GM18870 (cell line): Measurements from ENCODE around the gene PTGR3.

ENCODE experiments used
- ATAC-seq: cut with Tn5 transposase; IDR thresholded peaks from one replicate; pipeline ENCODE4 v1.9.1; 2021; ENCODE audit warnings: moderate library complexity; ENCODE audit not compliant: unreplicated experiment

PTGR3 gene

DNA sequence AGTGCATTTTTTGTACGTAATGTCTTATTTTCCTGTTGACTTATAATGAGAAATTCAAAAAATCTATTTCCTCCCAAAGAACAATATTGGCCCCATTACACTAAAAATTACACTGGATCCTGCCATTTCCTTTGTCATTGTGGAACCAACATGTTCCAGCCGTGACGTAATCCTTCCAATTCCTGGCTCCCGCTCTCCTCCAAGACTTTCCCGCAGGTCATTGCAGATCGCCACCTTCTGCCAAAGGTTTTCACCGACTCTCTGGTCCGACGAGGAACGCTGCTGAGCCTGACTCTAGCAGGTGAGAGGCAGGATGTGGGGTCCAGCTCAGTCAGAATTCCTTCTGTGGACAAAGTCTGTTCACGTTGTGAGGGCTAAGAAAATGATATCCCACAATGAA, 38.0 kb downstream of the PTGR3 start:
- ATAC-seq = no peak

DNA sequence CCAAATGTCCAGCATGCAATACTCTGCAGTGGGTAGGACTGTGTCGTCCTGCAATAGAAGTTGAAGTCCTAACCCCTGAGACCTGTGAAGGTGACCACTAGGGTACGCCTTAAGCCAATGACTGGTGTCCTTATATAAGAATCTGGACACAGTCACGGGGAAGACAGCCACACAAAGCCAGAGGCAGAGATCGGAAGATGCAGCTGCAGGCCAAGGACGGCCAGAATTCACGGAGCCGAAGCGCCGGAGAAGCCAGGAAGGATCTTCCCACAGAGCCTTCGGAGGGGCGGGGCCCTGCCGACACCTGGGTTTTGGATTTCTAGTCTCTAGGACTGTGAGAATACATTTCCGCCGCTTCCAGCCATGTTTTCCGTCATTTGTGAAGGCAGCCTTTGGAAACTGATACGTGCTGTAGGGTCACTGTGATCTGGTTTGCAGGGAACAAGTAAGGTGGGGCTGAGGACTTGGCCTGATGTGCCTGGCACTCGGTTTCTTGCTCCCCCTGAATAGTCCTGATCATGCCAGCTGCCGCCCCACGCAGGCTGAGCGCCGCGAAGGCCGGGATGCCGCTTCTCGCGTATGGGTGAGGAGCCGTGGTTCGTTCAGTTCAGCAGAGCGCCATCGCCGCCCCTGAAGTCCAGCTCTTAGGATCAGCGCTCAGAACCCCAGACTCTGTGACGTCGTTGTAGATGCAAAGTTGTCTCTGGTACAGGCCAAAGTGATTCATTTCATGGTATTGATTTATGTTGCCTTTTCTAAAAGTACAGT, 38.7 kb downstream of the PTGR3 start:
- no peak for ATAC-seq

DNA sequence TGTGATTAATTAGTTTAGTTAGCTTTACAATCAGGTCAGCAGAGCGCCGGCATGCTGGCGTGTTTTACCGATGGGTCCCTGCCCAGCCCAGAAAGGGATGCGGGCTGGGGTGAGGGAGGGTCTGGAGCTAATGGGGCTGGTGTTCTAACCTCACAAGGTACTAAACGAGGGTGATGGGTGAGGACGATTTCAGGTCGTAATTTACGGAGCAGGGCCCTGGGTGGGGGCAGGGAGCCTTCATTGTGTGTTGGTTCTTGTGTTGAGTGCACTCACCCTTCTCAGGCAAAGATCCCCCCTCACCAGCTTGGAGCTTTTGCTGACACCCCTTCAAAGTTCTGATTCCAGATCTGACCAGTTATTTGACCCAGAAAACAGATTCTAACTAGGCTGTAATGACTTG, 39.5 kb downstream of the PTGR3 start:
- ATAC-seq = no peak

DNA sequence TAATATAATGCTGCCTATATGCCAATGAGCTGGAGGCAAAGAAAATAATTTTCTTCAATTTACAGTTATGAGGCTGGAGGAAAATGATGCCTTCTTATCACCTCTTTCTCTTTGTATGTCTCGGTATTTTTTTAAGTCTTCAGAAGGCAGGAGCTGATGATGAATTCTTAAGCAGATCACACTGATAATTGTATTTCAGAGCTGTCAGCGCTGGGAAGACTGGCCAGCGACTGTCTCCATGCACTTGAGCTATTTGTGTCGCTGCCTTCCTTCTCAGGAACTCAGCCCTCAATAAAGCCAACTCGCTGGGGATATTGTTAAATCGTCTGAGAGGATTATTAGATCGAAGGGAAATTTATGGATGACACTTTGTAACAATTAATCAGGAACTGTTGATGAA, 40.3 kb downstream of the PTGR3 start:
- no peak for ATAC-seq

DNA sequence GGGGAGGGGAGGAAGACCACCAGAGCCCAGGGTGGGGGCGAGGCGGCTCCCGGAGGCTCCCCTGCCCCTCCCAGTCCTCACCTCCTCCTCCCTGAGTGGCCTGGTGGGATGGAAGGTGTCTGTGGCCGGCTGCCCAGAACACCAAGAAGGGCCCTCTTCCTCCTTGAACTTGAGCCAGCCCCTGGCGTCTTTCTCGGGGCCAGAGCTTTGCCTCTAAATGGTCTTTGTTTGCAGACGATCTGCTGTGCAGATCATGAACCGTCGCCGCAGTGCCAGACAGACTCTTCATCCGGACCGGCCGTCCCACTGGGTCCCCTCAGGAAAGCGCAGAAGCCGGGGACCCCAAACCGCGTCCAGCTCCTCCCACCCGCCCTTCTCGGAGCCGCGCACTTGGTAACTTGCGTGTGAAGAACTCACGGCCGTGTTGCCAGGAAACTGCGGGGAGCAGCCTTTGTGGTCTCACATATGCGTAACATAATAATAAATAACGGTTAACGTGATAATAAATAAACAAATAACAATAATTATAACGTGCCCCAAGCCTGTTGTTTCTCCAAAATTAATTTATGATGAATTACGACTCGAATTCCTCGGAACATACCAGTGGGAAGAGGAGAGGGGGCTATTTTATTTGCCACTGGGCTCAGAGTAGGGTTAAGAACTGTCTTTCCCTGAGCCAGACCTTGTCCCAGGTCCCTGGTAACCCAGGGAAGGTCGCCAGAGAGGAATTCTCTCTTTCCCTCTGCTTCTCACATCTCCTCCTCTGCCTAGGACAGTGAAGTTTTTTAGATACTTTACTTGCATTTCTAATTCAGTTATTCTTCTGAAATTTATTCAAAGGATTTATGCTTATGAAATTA, 41.0 kb downstream of the PTGR3 start:
- ATAC-seq = no peak

DNA sequence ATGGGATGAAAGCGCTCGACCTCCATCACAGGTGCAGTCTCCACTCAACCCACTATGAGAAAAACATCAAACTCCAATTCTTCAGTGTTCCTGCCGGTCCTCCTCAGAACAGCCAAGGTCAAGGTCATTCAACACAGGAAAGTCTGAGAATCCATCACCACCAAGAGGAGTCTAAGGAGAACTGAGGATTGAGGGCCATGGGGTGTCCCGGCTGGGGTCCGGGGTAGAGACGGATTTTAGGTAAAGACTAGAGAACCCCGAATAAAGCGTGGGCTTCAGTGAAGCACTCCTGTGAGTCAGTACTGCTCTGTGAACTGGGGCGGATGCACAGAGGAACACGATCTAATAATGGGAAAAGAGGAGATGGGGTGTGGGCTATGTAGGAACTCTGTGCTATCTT, 41.8 kb downstream of the PTGR3 start:
- ATAC-seq = no peak

DNA sequence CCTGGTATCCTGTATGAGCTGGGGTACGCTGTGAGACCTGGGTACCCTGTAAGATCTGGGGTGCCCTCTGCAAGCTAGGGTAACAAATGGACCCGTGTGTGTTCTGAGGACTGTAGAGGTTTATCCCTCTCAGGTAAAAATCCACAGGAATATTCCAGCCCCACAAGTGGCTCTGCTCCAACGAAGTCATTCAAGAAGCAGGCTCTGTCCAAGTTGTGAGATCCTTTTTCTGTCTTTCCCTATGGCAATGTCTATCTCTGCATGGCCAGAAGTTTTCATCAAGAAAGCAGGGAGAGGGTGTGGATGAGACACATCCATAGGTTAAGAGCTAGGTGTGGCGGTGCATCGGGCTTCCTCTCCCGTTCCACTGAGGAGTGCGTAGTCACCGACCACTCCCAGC, 43.0 kb downstream of the PTGR3 start:
- ATAC-seq = no peak

DNA sequence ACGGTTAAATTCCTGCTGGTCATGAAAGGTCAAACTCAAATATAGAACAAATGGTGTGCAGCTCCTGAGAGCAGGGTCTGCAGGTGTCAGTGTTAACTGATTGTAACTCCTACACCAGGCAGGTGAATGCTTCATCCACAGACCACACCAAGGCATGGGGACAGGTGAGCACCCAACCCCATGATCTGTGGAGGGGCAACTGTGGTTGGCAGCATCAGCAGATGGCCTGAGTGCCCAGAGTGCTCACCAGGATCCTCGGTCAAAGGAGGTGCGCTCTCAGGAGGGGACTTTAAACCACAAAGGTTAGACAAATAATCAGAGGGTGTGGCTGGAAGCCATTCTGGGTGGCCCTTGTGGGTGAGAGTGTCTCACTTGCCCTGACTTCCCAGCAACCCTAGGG, 44.5 kb downstream of the PTGR3 start:
- ATAC-seq = no peak

DNA sequence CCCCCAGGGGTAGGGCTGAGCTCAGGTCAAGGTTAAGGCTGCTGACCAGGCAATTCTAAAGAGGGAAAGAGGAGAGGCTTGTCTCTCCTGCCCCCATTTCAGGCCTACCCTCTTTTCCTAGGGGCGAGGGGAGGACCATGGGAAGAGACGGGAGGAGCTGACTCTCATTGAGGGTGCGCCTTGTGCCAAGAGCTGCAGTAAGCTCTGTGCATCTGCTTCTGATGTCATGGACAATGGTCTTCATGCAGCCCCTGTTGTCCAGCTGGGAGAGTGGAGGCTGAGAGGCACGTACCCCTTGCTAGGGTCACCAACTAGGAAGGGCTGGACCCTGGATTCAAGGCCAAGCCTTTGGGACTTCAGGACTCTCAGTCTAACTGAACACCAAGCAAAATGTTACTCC, 45.2 kb downstream of the PTGR3 start:
- no peak for ATAC-seq

DNA sequence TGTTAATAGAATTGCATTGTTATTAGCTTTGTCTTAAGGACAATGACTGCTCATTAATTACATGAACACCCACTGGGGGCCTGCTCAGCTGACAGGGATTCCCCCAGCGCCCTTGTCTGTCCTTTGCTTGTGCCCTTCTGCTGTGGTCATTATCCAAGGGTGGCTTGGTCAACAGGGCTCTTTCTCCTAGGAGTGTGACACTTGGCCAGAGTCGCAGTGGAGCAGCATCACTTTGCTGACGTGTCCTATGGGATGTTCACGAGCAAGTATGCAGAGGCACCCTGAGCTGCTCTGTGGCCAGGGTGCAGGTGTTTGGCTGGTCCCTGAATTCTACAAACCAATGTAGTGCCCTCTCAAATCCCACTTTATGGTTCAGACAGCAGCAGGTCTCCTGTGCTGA, 46.0 kb downstream of the PTGR3 start:
- no peak for ATAC-seq

DNA sequence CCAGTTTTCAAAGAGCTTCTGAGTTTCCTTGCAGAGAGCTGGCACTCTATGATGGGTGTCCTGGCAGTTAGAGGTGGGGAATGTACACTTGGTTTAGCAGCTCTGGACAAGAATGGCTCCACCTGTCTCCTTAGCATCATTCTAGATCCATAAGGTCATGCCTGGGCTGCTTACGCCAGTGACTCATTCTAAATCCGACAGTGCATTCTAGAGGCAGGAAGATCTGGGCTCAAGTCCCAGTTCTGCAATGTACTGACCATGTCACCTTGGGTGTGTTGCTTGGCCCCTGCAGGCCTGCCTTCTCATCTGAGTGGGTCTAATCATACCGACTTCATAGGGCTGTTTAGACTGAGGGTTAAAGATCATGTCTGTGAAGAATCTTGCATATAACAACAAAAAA, 46.5 kb downstream of the PTGR3 start:
- ATAC-seq = no peak

DNA sequence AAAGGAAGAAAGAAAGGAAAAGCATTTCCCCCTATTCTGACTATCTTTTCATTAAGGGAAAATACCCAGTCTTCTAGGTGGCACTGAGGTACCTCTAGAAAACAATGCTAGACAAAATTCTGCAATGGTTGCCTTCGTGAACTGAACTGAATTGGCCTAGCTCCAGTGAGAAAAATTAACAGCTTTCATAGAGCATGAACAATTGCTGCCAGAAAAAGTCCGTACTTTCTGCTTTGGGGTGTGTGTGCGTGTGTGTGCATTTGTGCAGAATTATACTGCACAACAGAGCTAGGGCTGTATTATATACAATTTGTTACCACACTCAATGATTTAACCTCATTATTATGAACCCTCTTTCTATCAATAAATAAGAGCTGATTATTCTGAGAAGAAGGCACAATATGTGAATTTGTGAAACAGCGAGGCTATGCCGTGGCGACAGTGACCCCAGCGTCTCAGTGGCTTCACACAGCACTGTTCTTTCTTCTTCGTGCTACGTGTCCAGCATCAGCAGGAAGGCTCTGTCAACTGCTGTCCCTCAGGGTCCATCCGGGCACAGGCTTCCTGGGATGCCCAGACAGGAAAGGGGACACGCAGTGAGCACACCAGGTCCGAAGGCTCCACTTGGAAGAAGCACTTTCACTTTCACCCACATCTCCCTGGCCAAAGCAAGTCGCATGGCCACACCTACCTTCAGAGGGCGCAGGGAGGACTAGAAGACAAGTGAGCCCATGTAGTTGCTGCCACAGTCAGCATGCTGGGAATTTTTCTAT, 47.5 kb downstream of the PTGR3 start:
- no peak for ATAC-seq

DNA sequence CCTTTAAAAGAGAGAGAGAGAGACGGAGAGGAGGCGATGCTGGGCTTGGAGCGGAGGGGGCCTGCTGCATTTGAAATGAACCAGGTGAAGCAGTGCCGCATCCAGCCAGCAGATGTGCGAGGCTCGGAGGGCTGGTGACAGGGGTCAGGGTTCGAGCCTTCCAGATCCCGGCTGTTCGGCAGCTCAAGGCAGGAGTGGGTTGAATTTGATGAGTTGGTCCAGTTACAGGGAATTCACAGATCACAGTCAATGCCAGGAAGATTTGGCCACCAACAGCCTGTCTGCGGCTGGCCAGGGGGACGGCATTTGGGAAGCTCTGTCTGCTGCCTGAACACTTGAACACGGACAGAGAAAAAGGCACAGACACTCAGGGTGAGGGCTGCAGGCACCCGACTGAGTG, 48.6 kb downstream of the PTGR3 start:
- ATAC-seq = no peak

DNA sequence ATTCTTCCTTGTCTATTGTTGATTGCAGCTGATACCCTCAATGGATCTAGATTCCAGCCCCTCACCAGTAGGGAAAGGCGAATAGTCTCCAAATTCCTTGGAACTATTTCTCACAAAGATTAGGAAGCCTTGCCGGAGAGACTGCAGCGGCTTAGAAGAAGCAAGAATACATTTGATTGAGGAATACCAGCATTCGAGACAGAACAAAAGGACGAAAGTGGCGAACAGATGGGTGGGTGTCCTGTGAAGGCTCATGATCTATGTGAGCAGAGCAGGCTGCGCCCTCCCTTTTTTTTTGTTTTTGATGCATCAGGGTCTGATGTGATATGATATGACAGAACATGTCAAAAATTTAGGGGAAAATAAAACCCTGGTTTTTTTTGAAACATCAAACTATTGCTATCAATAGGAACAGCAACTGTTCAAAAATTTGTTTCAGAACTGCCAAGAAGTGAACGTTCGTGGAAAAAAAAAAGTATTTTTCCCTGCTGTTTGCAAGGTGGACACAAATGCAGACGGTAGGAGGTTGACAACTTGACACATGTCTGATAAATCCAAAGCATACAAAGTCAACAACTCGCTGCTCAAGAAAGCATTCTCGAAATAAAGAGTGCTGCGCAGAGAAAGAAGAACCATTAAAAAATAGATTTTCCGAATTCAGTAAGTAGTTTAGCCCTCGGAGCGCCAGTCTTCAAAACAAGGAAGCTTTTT, 49.1 kb downstream of the PTGR3 start:
- ATAC-seq = no peak

DNA sequence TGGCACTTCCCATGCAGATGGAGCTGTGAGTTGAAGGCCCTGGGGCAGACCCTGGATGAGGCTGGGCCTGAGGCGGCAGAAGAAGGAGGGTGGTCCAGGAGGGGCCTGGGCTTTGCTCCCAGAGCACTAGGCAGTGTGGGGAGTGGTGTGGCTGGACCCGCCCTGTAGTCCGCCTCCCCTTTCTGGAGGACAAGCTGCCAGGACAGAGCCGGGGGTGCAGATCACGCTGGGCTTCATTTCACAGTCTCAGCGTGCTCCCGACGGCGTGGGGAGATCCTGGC, 49.8 kb downstream of the PTGR3 start:
- ATAC-seq = no peak
